Left lung (tissue), 10 donors: ENCODE measurements around the gene RTN4RL1. TPM values are rescaled to one million over a fixed set of nuclear protein-coding genes. Genes with fewer than 3 reads are reported as not detected.

ENCODE experiments used
- ATAC-seq: fragments of 200-7000 bp; cut with Tn5 transposase; one replicate; pipeline ENCODE4 v1.9.1; 2020; ENCODE audit warnings: moderate library complexity
- DNase-seq, 4 donors: peaks; one replicate each; pipeline ENCODE4 v3.0.0-alpha.2; 2013 to 2020
- H3K27ac ChIP-seq, 2 donors: fragments of 200-600 bp; sonication (generic) in 1 of 2; one replicate each; pipeline versions ENCODE4 v1.5.0 to v1.8.0; 2020 to 2021
- H3K27me3 ChIP-seq, 2 donors: fragments of 200-600 bp; sonication (generic) in 1 of 2; one replicate each; pipeline versions ENCODE4 v1.5.0 to v1.8.0; 2020 to 2021
- H3K36me3 ChIP-seq, 2 donors: fragments of 200-600 bp; sonication (generic) in 1 of 2; one replicate each; pipeline versions ENCODE4 v1.5.0 to v1.8.0; 2020 to 2021
- H3K4me1 ChIP-seq, 2 donors: fragments of 200-600 bp; one replicate each; pipeline ENCODE4 v1.8.0; 2021
- H3K4me3 ChIP-seq, 2 donors: fragments of 200-600 bp; sonication (generic) in 1 of 2; one replicate each; pipeline versions ENCODE4 v1.5.0 to v1.8.0; 2020 to 2021; ENCODE audit warnings: mild to moderate bottlenecking in 1 of 2
- H3K9me3 ChIP-seq, 2 donors: fragments of 200-600 bp; sonication (generic) in 1 of 2; one replicate each; pipeline versions ENCODE4 v1.5.0 to v1.8.0; 2020 to 2021
- intact Hi-C, 2 donors: fragments of 100-400 bp; cut with DNase I; formaldehyde crosslinking; loops; one replicate each; pipeline versions ENCODE4 v1.11.2 to v1.14.2; 2022
- polyA plus RNA-seq, 6 donors: library from polyadenylated mRNA; unstranded; fragments of 120-200 nt; gene quantifications; one replicate each; pipeline ENCODE4 v1.2.1, GENCODE V29; 2013; ENCODE audit not compliant: insufficient read length in 6 of 6
- total RNA-seq, 2 donors: library from RNA; stranded (reverse); fragmentation: NEBNext Ultra II Directional; extraction: Animal tissue kit (Norgen Biotek cat#: 25700); gene quantifications; one replicate each; pipeline ENCODE4 v1.2.1, GENCODE V29; 2021
- TF ChIP-seq, protein P1 (sequence below), 2 donors: fragments of 200-600 bp; sonication (generic) in 1 of 2; IDR thresholded peaks; one replicate each; pipeline versions ENCODE4 v1.5.0 to v1.8.0; 2021; ENCODE audit warnings: antibody characterized with exemption in 2 of 2
- donor health status: DM: no; HTN: yes; CAD: no.
- donor health status: DM: no; HTN: no; CAD: no.

The RTN4RL1 gene
- total and polyA plus RNA-seq, 8 donors, result 0.34 to 5.1 (median 0.51) TPM

DNA sequence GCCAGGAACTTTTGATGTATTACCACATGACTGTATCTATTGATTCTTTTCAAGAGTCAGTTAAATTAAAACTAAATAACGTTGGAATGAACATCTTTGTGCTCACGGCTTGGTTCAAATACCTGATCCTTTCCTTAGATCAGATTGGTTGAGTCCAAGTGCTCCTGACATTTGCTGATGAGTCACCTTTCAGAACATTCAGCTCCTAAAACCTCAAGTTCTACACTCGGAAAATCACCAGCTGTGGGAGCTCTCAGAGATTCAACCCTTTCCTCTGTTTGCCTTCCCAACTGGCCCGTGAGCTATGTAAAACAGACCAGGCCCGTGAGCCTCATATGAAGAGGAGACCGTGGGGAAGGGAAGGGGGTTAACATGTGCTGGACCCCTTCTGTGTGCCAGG is 68.1 kb downstream of the RTN4RL1 start:
- H3K4me1 ChIP-seq, result no peaks in the 10 kb centered on the region
- TF ChIP-seq, protein P1, sequence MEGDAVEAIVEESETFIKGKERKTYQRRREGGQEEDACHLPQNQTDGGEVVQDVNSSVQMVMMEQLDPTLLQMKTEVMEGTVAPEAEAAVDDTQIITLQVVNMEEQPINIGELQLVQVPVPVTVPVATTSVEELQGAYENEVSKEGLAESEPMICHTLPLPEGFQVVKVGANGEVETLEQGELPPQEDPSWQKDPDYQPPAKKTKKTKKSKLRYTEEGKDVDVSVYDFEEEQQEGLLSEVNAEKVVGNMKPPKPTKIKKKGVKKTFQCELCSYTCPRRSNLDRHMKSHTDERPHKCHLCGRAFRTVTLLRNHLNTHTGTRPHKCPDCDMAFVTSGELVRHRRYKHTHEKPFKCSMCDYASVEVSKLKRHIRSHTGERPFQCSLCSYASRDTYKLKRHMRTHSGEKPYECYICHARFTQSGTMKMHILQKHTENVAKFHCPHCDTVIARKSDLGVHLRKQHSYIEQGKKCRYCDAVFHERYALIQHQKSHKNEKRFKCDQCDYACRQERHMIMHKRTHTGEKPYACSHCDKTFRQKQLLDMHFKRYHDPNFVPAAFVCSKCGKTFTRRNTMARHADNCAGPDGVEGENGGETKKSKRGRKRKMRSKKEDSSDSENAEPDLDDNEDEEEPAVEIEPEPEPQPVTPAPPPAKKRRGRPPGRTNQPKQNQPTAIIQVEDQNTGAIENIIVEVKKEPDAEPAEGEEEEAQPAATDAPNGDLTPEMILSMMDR (IDR thresholded peaks at IDR 0.05), result no peak
- H3K27me3 ChIP-seq, result no peaks in the 10 kb centered on the region
- H3K27ac ChIP-seq, result no peak overlapping the region
- no peak overlapping the region for H3K4me3 ChIP-seq
- no peak for ATAC-seq
- H3K9me3 ChIP-seq, result no peaks in the 10 kb centered on the region
- no peak for DNase-seq
- intact Hi-C loops, result no loop called here
- no peaks in the 10 kb centered on the region for H3K36me3 ChIP-seq

DNA sequence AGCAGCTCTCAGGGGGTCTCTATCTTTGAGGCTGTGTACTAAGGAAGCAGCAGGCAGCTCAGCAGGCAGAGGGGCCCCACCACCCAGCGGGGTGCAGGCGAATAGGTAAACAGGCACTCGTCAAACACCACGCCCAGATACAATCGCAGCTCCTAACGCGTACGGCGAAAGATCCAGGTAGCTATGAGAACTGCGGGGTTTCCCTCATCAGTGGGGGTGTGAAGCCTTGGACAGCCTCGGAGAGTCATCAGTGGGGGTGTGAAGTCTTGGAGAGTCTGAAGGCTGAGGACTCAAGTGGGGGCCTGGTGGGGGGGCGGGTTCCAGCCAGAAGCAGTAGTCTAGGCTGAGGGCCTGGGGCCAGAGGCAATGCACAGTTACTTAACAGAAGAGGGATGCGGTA is 69.0 kb downstream of the RTN4RL1 start:
- Histone ChIP-seq H3K27me3 (no peaks in the 10 kb centered on the region), H3K4me3 (no peak overlapping the region), H3K9me3 (no peaks in the 10 kb centered on the region), H3K27ac (no peak overlapping the region), H3K4me1 (no peaks in the 10 kb centered on the region), H3K36me3 (no peaks in the 10 kb centered on the region)
- TF ChIP-seq, protein P1 (IDR thresholded peaks at IDR 0.05), result no peak
- ATAC-seq, result no peak
- intact Hi-C loops, result no loop called here
- no peak for DNase-seq

DNA sequence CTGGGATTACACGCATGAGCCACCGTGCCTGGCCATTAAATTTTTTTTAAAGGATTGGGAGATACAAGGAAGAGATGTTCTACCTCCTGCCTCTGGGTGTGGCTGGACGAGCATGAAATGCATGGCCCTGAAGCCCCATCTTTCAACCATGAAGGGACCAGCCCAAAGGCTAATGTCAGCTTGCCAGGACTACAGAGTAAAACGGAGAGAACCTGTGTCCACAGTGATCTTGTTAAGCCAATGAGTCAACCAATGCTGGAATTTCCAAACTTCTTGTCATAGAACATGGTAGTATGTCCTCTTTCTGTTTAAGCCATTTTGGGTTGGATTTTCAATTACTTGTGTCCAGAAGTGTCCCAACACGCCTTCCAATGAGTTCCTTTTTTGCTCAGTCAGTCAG is 71.3 kb downstream of the RTN4RL1 start:
- ATAC-seq, result no peak
- DNase-seq, result no peak
- Histone ChIP-seq H3K9me3 (no peaks in the 10 kb centered on the region), H3K4me3 (no peak overlapping the region), H3K27ac (no peak overlapping the region), H3K27me3 (no peaks in the 10 kb centered on the region), H3K4me1 (no peaks in the 10 kb centered on the region), H3K36me3 (no peaks in the 10 kb centered on the region)
- TF ChIP-seq, protein P1 (IDR thresholded peaks at IDR 0.05), result no peak
- intact Hi-C loops, result no loop called here

DNA sequence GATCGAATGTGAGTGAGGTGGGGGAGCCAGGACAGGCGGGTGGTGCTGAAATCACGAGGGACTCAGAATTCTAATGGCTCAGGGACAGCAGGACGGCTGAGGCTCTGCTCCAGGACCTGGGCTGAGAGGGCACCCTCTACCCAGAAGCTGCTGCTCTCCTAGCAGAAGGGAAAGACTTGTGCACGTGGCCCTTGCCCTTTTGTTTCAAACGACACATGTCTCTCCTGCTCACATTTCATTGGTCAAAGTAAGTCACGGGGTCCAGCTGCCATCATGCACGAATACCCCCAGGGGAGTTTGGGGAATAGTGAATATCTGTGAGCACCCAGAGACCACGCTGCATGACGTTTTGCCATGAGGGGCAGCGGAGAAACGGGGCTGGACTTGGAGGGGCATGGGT is 73.2 kb downstream of the RTN4RL1 start:
- H3K4me1 ChIP-seq, result no peaks in the 10 kb centered on the region
- ATAC-seq (no peak), DNase-seq (no peak)
- H3K27me3 ChIP-seq, result no peaks in the 10 kb centered on the region
- H3K9me3 ChIP-seq, result no peaks in the 10 kb centered on the region
- H3K36me3 ChIP-seq, result no peaks in the 10 kb centered on the region
- intact Hi-C loops, result no loop called here
- H3K27ac ChIP-seq, result no peak overlapping the region
- H3K4me3 ChIP-seq, result no peak overlapping the region
- TF ChIP-seq, protein P1 (IDR thresholded peaks at IDR 0.05), result no peak

DNA sequence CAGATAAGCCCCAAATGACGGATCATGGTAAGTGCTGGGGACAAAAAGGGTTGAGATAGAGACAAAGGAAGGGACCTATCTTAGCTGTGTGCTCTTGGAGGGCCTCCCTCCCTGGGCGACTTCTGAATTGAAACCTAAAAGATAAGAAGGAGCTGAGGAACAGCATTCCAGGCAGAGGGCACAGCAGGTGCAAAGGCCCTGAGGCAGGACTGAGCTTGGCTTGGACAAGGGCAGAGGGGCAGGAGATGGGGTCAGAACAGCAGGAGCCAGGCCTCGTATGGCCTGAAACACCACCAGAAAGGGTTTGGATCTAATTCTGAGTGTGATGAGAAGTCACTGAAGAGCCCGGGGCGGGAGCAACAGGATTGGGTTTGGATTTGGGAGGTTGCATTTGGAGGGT is 75.4 kb downstream of the RTN4RL1 start:
- intact Hi-C loops, result no loop called here
- no peaks in the 10 kb centered on the region for H3K36me3 ChIP-seq
- no peaks in the 10 kb centered on the region for H3K4me1 ChIP-seq
- no peaks in the 10 kb centered on the region for H3K9me3 ChIP-seq
- H3K27me3 ChIP-seq, result no peaks in the 10 kb centered on the region
- H3K4me3 ChIP-seq, result no peak overlapping the region
- DNase-seq (no peak), ATAC-seq (no peak)
- no peak overlapping the region for H3K27ac ChIP-seq
- TF ChIP-seq, protein P1 (IDR thresholded peaks at IDR 0.05), result no peak
